Activated T-helper 1 cell treated with Interleukin-2 at 50 U/mL for 16 hours (primary cell): Measurements from ENCODE around the gene HPCAL1.

ENCODE experiments used
- DNase-seq: peaks from one replicate; pipeline ENCODE4 v3.0.0-alpha.2; 2020; ENCODE audit warnings: low read depth

HPCAL1 gene

GRCh38 chr2:10390369-10390801 is 87.7 kb downstream of the HPCAL1 start:
- no peak for DNase-seq

GRCh38 chr2:10392100-10392499 is 89.4 kb downstream of the HPCAL1 start:
- no peak for DNase-seq

GRCh38 chr2:10392548-10392947 is 89.8 kb downstream of the HPCAL1 start:
- DNase-seq, result no peak

GRCh38 chr2:10392951-10393639 is 90.4 kb downstream of the HPCAL1 start:
- DNase-seq, result no peak

GRCh38 chr2:10393640-10393982 is 90.9 kb downstream of the HPCAL1 start:
- DNase-seq, result no peak

- DNase-seq, result no peak
Measured at GRCh38 chr2:10395893-10396292, 93.2 kb downstream of the HPCAL1 start.

GRCh38 chr2:10396464-10396863 is 93.8 kb downstream of the HPCAL1 start:
- DNase-seq, result no peak

GRCh38 chr2:10397297-10397875 is 94.7 kb downstream of the HPCAL1 start:
- no peak for DNase-seq

GRCh38 chr2:10397878-10398277 is 95.2 kb downstream of the HPCAL1 start:
- DNase-seq, result no peak

GRCh38 chr2:10398496-10398895 is 95.8 kb downstream of the HPCAL1 start:
- DNase-seq, result no peak

- no peak for DNase-seq
Measured at GRCh38 chr2:10399358-10399757, 96.7 kb downstream of the HPCAL1 start.

GRCh38 chr2:10400002-10400401 is 97.3 kb downstream of the HPCAL1 start:
- DNase-seq, result no peak

- DNase-seq, result no peak
Measured at GRCh38 chr2:10400568-10400977, 97.9 kb downstream of the HPCAL1 start.

GRCh38 chr2:10400978-10401951 is 98.6 kb downstream of the HPCAL1 start:
- no peak for DNase-seq

GRCh38 chr2:10402062-10402585 is 99.4 kb downstream of the HPCAL1 start:
- no peak for DNase-seq

- no peak for DNase-seq
Measured at GRCh38 chr2:10402653-10403215, 100.0 kb downstream of the HPCAL1 start.

GRCh38 chr2:10404324-10405143 is 101.8 kb downstream of the HPCAL1 start:
- no peak for DNase-seq

- no peak for DNase-seq
Measured at GRCh38 chr2:10405448-10405847, 102.7 kb downstream of the HPCAL1 start.

- DNase-seq, result no peak
Measured at GRCh38 chr2:10406016-10406415, 103.3 kb downstream of the HPCAL1 start.

GRCh38 chr2:10406491-10407188 is 103.9 kb downstream of the HPCAL1 start:
- no peak for DNase-seq

- no peak for DNase-seq
Measured at GRCh38 chr2:10407432-10407831, 104.7 kb downstream of the HPCAL1 start.
